Measurements from ENCODE around the gene PRDM4.

- TF ChIP-seq CTCF (IDR thresholded peaks at IDR 0.05; ENCODE audit: extremely low read depth in 1 of 2, insufficient read depth in 1 of 2, low read depth in 1 of 2, low read length in 2 of 2) (no peak), POLR2AphosphoS5 (IDR thresholded peaks at IDR 0.05; ENCODE audit: insufficient read depth, low read depth, low read length) (no peak), MYC (IDR thresholded peaks at IDR 0.05; ENCODE audit: low read depth, low read length) (no peak), MAX (IDR thresholded peaks at IDR 0.05; ENCODE audit: insufficient read depth, insufficient read length) (no peak), POLR2A (IDR thresholded peaks at IDR 0.05; ENCODE audit: low read depth, low read length) (no peak), EZH2 (IDR thresholded peaks at IDR 0.05; ENCODE audit: borderline replicate concordance, low read depth, low read length, severe bottlenecking) (no peak), JUN (IDR thresholded peaks at IDR 0.05; ENCODE audit: borderline replicate concordance, insufficient read depth, insufficient read length, low read depth) (no peak)
These were observed 18.3 kb upstream of the PRDM4 start for GRCh38 chr12:107779077-107779831.
